HepG2 (cell line): ENCODE measurements around the gene CYB5A. TPM values are rescaled to one million over a fixed set of nuclear protein-coding genes. Genes with fewer than 3 reads are reported as not detected.

Experiments used
- AHR ChIP-seq: IDR thresholded peaks from 2 replicates; pipeline ENCODE4 v1.6.1; 2018; ENCODE audit warnings: missing genetic modification reagents, missing compliant biosample characterization
- CENPT ChIP-seq: sonication (generic); formaldehyde crosslinking; IDR thresholded peaks from 2 replicates; pipeline ENCODE4 v1.8.0; 2022; ENCODE audit warnings: low read depth, mild to moderate bottlenecking, moderate library complexity, missing genetic modification reagents
- DMAP1 ChIP-seq: IDR thresholded peaks from 2 replicates; pipeline ENCODE4 v1.6.1; 2016
- KLF16 ChIP-seq, 2 experiments: sonication (generic) in 1 of 2; formaldehyde crosslinking in 1 of 2; IDR thresholded peaks; 2 replicates each; pipeline versions ENCODE4 v1.6.1 to v1.8.0; 2016 to 2023; ENCODE audit warnings: missing genetic modification reagents in 2 of 2, missing compliant biosample characterization in 1 of 2
- MEIS1 ChIP-seq: sonication (generic); formaldehyde crosslinking; IDR thresholded peaks from 2 replicates; pipeline ENCODE4 v1.9.0; 2021; ENCODE audit warnings: mild to moderate bottlenecking, missing genetic modification reagents, moderate library complexity, borderline replicate concordance
- SIN3A ChIP-seq: IDR thresholded peaks from 2 replicates; pipeline ENCODE4 v1.6.1; 2011; ENCODE audit warnings: low read depth, mild to moderate bottlenecking, control low read depth, low read length, borderline replicate concordance
- SUZ12 ChIP-seq: fragments of 150-350 bp; IDR thresholded peaks from 2 replicates; pipeline ENCODE4 v1.6.1; 2014; ENCODE audit warnings: low read depth, low read length
- ZNF468 ChIP-seq: sonication (generic); formaldehyde crosslinking; IDR thresholded peaks from 2 replicates; pipeline ENCODE4 v1.8.0; 2022; ENCODE audit warnings: mild to moderate bottlenecking, moderate library complexity, missing genetic modification reagents
- ZNF598 ChIP-seq: sonication (generic); formaldehyde crosslinking; IDR thresholded peaks from 2 replicates; pipeline ENCODE4 v1.5.1; 2020; ENCODE audit warnings: mild to moderate bottlenecking, missing genetic modification reagents, borderline replicate concordance
- ZNF614 ChIP-seq: IDR thresholded peaks from 2 replicates; pipeline ENCODE4 v1.6.1; 2018; ENCODE audit warnings: missing biosample characterization, missing genetic modification reagents, inconsistent platforms, borderline replicate concordance
- ZSCAN22 ChIP-seq: sonication (generic); formaldehyde crosslinking; IDR thresholded peaks from 2 replicates; pipeline ENCODE4 v1.4.0; 2020; ENCODE audit warnings: mild to moderate bottlenecking, missing genetic modification reagents
- polyA plus RNA-seq, 8 experiments: library from polyadenylated mRNA; depleted of rRNA in 3 of 8; stranded (reverse) in 7 of 8; unstranded in 1 of 8; fragments of >200 nt; fragmentation: Illumina TruSeq in 4 of 8; extraction: Trizol in 4 of 8; gene quantifications; 2 replicates each; pipeline versions ENCODE4 v1.2.1 to v1.2.3, GENCODE V29; 2011 to 2016; ENCODE audit warnings: low read depth in 4 of 8, missing spikeins in 1 of 8, mixed read lengths in 1 of 8; ENCODE audit not compliant: insufficient read depth in 1 of 8
- total RNA-seq, 5 experiments: library from RNA; depleted of rRNA; stranded (reverse); fragments of >200 nt; fragmentation: Illumina TruSeq; extraction: Trizol; gene quantifications; 2 replicates each; pipeline ENCODE4 v1.2.3, GENCODE V29; 2016; ENCODE audit warnings: low read depth in 1 of 5
- TF ChIP-seq, protein P1 (sequence below): sonication (generic); formaldehyde crosslinking; IDR thresholded peaks from 2 replicates; pipeline ENCODE4 v1.4.0; 2020; ENCODE audit warnings: missing genetic modification reagents
- TF ChIP-seq, protein P2 (sequence below): sonication (generic); formaldehyde crosslinking; IDR thresholded peaks from 2 replicates; pipeline ENCODE4 v1.4.0; 2020; ENCODE audit warnings: missing genetic modification reagents
- TF ChIP-seq, protein P3 (sequence below): sonication (generic); formaldehyde crosslinking; IDR thresholded peaks from 2 replicates; pipeline ENCODE4 v1.8.0; 2022; ENCODE audit warnings: mild to moderate bottlenecking, missing genetic modification reagents
- TF ChIP-seq, protein P4 (sequence below): sonication (generic); formaldehyde crosslinking; IDR thresholded peaks from 2 replicates; pipeline ENCODE4 v1.4.0; 2020; ENCODE audit warnings: missing genetic modification reagents
- TF ChIP-seq, protein P5 (sequence below): IDR thresholded peaks from 2 replicates; pipeline ENCODE4 v1.6.1; 2016; ENCODE audit warnings: low read depth, missing genetic modification reagents, missing compliant biosample characterization

The CYB5A gene
- total and polyA plus RNA-seq, 2 of the 13 experiments (the other 11 are each of a cell fraction or from before 2014, with no cell fraction given): 215 to 356 TPM

DNA sequence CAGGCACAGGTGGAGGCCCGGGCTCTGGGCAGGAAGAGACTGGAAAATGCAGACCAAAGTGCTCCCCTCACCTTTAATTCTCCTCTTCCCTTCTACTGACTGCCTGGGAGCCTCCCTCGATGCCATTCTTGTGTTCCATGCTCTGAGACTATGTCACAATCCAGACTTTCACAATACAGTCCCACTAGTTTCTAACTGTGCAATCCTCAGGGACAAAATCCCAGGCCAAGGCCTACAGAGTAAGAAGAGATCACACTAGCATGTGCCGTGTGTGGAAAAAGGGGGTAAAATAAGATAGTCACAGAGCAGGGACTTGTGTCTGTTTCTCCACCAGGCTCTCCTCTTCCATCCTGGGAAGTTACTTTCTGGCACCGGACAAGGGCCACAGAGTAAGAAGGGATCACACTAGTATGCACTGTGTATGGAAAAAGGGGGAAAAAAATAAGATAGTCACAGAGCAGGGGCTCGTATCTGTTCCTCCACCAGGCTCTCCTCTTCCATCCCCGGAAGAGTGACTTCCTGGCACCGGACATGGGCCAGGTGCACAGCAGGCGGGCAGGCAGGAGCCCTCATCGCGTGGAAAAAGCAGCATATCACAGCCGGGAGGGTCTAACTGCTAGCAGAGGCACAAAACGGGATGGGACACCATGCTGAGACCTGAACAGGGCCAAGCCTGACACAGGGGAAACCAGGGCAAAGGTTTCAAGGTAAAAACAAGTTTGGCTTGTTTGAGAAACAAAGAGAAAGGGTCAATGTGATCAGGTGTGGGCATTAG, 9.6 kb downstream of the CYB5A start (continued):
- TF ChIP-seq MEIS1 (no peak), SIN3A (no peak), ZNF468 (CRISPR knock-in tag) (no peak), CENPT (CRISPR knock-in tag) (no peak), ZNF598 (CRISPR knock-in tag) (no peak), SUZ12 (no peak), AHR (CRISPR knock-in tag) (no peak), KLF16 (CRISPR knock-in tag; IDR thresholded peaks at IDR 0.05) (no peak), DMAP1 (no peak), ZSCAN22 (CRISPR knock-in tag) (no peak), ZNF614 (CRISPR knock-in tag) (no peak; the same call in 1 of the 2 replicates)
- TF ChIP-seq, protein P1, sequence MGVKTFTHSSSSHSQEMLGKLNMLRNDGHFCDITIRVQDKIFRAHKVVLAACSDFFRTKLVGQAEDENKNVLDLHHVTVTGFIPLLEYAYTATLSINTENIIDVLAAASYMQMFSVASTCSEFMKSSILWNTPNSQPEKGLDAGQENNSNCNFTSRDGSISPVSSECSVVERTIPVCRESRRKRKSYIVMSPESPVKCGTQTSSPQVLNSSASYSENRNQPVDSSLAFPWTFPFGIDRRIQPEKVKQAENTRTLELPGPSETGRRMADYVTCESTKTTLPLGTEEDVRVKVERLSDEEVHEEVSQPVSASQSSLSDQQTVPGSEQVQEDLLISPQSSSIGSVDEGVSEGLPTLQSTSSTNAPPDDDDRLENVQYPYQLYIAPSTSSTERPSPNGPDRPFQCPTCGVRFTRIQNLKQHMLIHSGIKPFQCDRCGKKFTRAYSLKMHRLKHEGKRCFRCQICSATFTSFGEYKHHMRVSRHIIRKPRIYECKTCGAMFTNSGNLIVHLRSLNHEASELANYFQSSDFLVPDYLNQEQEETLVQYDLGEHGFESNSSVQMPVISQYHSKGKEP (CRISPR knock-in tag): no peak
- TF ChIP-seq, protein P2, sequence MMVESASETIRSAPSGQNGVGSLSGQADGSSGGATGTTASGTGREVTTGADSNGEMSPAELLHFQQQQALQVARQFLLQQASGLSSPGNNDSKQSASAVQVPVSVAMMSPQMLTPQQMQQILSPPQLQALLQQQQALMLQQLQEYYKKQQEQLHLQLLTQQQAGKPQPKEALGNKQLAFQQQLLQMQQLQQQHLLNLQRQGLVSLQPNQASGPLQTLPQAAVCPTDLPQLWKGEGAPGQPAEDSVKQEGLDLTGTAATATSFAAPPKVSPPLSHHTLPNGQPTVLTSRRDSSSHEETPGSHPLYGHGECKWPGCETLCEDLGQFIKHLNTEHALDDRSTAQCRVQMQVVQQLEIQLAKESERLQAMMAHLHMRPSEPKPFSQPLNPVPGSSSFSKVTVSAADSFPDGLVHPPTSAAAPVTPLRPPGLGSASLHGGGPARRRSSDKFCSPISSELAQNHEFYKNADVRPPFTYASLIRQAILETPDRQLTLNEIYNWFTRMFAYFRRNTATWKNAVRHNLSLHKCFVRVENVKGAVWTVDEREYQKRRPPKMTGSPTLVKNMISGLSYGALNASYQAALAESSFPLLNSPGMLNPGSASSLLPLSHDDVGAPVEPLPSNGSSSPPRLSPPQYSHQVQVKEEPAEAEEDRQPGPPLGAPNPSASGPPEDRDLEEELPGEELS (CRISPR knock-in tag): peak; percentile 55; the same call in 1 of the 2 replicates
- TF ChIP-seq, protein P3, sequence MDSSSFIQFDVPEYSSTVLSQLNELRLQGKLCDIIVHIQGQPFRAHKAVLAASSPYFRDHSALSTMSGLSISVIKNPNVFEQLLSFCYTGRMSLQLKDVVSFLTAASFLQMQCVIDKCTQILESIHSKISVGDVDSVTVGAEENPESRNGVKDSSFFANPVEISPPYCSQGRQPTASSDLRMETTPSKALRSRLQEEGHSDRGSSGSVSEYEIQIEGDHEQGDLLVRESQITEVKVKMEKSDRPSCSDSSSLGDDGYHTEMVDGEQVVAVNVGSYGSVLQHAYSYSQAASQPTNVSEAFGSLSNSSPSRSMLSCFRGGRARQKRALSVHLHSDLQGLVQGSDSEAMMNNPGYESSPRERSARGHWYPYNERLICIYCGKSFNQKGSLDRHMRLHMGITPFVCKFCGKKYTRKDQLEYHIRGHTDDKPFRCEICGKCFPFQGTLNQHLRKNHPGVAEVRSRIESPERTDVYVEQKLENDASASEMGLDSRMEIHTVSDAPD (CRISPR knock-in tag): no peak
- TF ChIP-seq, protein P4, sequence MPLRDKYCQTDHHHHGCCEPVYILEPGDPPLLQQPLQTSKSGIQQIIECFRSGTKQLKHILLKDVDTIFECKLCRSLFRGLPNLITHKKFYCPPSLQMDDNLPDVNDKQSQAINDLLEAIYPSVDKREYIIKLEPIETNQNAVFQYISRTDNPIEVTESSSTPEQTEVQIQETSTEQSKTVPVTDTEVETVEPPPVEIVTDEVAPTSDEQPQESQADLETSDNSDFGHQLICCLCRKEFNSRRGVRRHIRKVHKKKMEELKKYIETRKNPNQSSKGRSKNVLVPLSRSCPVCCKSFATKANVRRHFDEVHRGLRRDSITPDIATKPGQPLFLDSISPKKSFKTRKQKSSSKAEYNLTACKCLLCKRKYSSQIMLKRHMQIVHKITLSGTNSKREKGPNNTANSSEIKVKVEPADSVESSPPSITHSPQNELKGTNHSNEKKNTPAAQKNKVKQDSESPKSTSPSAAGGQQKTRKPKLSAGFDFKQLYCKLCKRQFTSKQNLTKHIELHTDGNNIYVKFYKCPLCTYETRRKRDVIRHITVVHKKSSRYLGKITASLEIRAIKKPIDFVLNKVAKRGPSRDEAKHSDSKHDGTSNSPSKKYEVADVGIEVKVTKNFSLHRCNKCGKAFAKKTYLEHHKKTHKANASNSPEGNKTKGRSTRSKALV (CRISPR knock-in tag): no peak
- TF ChIP-seq, protein P5, sequence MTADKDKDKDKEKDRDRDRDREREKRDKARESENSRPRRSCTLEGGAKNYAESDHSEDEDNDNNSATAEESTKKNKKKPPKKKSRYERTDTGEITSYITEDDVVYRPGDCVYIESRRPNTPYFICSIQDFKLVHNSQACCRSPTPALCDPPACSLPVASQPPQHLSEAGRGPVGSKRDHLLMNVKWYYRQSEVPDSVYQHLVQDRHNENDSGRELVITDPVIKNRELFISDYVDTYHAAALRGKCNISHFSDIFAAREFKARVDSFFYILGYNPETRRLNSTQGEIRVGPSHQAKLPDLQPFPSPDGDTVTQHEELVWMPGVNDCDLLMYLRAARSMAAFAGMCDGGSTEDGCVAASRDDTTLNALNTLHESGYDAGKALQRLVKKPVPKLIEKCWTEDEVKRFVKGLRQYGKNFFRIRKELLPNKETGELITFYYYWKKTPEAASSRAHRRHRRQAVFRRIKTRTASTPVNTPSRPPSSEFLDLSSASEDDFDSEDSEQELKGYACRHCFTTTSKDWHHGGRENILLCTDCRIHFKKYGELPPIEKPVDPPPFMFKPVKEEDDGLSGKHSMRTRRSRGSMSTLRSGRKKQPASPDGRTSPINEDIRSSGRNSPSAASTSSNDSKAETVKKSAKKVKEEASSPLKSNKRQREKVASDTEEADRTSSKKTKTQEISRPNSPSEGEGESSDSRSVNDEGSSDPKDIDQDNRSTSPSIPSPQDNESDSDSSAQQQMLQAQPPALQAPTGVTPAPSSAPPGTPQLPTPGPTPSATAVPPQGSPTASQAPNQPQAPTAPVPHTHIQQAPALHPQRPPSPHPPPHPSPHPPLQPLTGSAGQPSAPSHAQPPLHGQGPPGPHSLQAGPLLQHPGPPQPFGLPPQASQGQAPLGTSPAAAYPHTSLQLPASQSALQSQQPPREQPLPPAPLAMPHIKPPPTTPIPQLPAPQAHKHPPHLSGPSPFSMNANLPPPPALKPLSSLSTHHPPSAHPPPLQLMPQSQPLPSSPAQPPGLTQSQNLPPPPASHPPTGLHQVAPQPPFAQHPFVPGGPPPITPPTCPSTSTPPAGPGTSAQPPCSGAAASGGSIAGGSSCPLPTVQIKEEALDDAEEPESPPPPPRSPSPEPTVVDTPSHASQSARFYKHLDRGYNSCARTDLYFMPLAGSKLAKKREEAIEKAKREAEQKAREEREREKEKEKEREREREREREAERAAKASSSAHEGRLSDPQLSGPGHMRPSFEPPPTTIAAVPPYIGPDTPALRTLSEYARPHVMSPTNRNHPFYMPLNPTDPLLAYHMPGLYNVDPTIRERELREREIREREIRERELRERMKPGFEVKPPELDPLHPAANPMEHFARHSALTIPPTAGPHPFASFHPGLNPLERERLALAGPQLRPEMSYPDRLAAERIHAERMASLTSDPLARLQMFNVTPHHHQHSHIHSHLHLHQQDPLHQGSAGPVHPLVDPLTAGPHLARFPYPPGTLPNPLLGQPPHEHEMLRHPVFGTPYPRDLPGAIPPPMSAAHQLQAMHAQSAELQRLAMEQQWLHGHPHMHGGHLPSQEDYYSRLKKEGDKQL (CRISPR knock-in tag): no peak
